GM21447 (cell line): ENCODE measurements around the gene HEXD.
"Not testable (repeated sequence)": the region's sequence is repeated elsewhere in the genome, so short reads cannot be mapped to it uniquely, and the experiment has no call there.

Source experiments
- ATAC-seq: cut with Tn5 transposase; IDR thresholded peaks from one replicate; pipeline ENCODE4 v1.9.1; 2021; ENCODE audit not compliant: unreplicated experiment

HEXD gene

DNA sequence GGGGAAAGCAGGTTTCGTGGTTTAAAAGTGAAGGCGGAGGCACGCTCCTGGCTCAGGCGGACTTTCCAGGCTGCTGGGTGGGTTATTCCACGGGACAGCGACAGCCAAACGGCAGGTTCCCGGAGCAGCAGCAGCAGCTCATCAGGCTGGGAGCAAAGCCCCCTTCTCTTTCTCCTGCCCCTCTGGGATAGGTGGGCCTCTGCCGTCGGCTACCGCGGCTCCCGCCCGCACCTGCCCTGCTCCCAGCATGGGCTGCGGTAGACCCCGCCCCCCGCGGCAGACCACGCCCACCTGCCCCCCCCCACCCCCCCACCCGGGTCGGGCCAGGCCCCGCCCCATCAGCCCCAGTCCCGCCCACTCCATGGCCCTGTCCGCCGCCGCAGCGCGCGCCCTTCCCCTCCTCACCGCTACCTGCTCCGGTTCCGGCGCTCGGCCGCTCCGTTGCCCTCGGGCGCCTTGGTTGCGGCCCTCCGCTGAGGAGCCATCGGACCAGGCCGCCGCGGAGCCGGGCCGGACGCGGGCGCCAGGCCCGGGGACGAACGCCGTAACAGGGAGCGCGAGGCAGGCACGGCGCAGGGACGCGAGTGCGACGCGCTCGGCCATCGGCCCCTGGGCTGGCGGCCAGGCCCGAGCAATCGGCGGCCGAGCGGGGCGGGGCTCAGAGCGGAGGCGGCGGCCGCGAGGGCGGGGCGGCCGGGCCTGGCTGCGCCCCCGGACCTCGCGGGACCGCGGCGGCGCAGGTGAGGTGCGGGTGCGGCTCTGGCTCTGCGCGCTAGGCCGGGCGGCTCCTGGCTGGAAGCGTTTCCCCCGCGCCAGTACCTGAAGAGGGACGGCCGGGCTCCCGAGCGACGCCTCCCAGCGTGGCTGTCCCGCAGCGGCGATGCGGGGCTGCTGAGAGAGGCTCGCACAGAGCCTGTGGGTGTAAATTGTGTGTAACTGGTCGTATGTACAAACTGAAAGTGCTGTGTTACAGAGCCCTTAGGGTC lies at the start of gene HEXD, which contains the start of gene OGFOD3:
Gene HEXD (plus strand): TSS at position 347 of the 986 bp plus-strand sequence. CDS start 1,453 bp downstream, outside the sequence.
Gene OGFOD3 (minus strand): TSS at position 586 of the 986 bp plus-strand sequence. CDS start 101 bp downstream, at position 485.
- peak; percentile 72 for ATAC-seq

DNA sequence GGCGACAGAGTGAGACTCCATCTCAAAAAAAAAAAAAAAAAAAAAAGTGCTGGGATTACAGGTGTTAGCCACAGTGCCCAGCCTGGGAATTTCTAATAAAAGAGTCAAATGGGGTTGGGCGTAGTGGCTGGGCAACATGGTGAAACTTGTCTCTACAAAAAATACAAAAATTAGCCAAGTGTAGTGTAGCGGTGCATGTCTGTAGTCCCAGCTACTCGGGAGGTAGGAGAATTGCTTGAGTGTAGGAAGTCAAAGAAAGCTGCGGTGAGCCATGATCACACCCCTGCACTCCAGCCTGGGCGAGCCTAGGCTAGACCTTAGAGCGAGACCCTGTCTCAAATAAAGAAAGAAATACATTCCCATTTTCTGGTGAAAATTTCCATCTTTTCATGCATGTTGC lies 48.9 kb upstream of the HEXD start:
- no peak for ATAC-seq

DNA sequence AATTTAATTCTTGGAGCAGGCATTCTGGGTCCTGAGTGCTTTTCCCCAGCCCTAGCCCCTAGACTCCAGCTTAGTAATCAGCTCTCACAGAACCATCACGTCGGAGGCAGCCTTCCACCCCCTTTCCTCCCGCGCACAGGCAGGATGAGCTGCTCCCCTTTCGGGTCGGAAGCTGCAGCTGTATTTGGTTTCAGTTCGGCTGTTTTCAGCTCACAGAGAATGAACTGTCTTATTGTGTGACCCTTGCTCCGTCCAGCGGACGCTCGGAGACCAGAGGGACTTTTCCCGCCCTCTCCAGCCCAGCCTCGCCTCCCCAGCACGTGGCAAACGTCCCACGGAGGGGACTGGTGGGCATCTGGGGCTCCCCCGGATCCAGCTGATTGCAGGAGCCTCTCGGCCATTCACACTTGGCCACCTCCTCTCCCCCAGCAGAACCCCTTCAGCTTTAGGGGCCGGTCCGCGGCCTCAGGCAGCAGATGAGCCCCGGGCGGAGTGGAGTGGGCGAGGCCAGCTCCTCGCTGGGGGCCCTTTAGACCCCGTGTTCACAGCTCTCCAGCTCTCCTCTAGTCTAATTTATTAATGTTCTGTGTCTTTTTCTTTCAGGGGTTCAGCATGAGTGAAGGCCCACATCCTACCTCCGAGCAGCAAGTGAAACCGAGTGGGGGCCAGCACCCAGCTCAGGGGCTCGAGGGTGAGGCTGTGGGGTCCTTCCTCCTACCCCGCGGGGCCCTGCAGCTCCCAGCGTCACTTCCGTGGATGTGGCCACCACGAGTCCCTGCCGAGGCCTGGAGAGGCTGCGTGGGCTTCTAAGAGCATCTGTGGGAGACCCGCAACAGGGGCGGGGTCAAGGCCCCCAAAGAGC lies 47.4 kb upstream of the HEXD start:
- peak; percentile 70 for ATAC-seq

DNA sequence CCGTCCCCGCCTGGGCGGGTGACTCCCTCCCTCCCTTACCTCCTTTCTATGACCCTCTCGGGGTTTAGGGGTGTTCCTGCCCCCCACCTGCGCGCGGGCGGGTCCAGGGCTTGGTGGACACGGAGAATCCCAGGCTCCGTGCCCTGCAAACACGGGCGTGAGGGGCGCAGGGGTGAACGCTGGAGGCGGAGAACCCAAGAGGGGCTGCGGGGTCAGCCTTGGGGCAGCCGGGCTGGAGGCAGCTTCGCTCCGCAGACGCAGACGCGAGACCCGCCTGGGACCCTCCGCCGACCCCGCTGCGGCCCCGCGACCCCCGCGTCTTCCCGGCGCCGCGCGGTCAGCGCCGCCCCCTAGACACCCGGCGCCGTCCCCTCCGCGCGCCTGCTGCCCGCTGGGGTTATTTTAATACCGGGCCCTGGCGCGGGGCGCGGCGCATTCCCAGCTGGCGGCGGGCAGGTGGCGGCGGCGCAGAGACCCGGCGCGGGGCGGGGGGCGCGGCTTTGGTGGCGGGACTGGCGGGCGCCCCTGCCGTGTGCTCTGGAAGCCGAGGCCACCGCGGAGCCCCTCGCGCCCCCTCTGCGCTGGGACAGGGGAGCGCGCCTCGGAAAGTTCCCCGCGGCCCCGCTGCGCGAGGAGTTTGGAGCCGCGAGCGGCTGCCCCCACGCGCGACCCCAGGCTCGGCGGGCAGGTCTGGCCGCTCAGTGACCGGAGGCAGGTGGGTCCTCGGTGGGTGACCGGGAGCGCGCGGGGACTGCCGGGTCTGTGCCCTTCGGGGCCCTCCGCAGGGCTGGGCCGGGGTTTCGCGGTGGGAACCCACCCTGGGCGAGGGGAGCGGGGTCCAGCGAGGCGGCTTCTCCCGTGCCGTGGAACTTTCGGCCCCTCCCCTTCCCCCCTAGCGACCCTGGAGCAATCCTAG lies 46.6 kb upstream of the HEXD start, which contains the start of gene UTS2R:
Gene UTS2R (plus strand): TSS at position 433 of the 916 bp plus-strand sequence. CDS start 2,560 bp downstream, outside the sequence.
- ATAC-seq = no peak

DNA sequence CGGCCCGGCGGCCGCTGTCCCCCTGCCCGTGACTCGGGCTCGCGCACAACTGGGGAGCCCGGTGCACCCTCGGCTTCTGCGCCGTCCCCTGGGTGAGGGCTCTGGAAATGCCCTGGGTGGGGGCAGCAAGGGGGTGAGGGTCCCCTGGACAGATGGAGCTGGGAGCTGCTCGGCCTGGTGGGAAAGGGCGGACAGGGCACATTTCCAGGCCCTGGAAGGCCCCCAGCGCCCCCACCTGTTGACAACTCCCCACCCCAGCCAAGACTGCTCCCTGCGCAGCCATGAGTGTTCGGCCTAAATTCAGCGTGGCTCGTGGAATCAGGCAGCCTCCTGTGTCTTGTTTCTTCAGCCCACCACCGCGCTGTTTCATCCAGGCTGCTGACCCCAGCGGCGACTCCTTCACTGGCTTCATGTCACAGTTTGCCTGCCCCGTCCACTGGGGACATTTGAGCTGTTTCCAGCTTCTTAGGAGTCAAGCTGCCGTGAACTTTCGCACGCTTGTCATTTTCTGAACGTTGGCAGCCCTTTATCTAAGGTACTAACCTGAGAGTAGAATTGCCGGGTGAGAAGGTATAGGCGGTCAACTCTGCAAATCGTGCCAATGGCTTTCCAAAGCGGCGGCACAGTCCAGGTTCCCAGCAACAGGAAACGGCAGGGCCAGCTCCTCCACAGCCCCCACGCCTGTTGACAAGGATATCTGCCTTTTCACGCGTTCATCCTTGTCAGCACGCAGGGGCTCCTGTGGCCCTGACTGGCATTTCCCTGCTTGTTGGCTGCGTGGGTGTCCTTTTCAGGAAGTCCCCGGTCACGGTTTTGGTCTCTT lies 45.7 kb upstream of the HEXD start:
- ATAC-seq = no peak

DNA sequence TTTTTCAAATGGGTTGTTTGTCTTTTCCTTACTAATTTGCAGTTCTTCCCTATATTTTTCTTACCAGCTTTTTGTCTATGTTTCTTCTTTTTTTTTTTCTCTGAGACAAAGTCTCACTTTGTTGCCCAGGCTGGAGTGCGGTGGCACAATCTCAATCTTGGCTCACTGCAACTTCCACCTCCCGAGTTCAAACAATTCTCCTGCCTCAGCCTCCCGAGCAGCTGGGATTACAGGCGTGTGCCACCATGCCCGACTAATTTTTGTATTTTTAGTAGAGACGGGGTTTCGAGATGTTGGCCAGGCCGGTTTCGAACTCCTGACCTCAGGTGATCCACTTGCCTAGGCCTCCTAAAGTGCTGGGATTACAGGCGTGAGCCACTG lies 45.1 kb upstream of the HEXD start:
- not testable (repeated sequence) for ATAC-seq

DNA sequence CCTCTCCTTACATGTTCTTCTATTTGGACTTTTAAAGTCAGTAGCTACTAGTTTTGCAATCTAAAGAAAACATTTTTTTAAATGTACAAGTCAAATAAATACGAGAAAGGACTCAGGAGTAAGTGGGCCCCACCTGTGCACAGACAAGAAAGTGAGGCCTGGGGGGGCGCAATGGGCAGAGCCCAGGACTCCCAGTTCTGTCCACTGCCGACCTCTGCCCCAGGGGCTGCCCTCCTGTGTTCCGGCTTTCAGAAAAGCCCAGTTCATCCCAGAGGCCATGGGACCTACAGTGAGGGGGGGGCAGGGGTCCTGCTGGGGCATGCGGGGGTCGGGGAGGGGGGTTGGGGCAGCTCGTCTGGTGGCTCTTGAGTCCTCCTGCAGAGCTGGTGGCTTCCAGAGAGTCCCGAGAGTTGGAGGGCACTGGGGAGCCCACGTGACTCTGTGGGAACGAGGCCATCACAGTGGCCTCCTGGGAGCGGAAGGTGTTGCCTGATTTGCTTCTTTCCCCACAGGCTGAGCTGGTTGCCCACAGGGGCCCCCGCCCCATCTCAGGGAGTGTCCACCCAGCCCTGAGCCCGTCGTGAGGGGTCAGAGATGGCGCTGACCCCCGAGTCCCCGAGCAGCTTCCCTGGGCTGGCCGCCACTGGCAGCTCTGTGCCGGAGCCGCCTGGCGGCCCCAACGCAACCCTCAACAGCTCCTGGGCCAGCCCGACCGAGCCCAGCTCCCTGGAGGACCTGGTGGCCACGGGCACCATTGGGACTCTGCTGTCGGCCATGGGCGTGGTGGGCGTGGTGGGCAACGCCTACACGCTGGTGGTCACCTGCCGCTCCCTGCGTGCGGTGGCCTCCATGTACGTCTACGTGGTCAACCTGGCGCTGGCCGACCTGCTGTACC lies 44.2 kb upstream of the HEXD start:
- no peak for ATAC-seq

DNA sequence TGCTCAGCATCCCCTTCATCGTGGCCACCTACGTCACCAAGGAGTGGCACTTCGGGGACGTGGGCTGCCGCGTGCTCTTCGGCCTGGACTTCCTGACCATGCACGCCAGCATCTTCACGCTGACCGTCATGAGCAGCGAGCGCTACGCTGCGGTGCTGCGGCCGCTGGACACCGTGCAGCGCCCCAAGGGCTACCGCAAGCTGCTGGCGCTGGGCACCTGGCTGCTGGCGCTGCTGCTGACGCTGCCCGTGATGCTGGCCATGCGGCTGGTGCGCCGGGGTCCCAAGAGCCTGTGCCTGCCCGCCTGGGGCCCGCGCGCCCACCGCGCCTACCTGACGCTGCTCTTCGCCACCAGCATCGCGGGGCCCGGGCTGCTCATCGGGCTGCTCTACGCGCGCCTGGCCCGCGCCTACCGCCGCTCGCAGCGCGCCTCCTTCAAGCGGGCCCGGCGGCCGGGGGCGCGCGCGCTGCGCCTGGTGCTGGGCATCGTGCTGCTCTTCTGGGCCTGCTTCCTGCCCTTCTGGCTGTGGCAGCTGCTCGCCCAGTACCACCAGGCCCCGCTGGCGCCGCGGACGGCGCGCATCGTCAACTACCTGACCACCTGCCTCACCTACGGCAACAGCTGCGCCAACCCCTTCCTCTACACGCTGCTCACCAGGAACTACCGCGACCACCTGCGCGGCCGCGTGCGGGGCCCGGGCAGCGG lies 43.4 kb upstream of the HEXD start:
- ATAC-seq = no peak

DNA sequence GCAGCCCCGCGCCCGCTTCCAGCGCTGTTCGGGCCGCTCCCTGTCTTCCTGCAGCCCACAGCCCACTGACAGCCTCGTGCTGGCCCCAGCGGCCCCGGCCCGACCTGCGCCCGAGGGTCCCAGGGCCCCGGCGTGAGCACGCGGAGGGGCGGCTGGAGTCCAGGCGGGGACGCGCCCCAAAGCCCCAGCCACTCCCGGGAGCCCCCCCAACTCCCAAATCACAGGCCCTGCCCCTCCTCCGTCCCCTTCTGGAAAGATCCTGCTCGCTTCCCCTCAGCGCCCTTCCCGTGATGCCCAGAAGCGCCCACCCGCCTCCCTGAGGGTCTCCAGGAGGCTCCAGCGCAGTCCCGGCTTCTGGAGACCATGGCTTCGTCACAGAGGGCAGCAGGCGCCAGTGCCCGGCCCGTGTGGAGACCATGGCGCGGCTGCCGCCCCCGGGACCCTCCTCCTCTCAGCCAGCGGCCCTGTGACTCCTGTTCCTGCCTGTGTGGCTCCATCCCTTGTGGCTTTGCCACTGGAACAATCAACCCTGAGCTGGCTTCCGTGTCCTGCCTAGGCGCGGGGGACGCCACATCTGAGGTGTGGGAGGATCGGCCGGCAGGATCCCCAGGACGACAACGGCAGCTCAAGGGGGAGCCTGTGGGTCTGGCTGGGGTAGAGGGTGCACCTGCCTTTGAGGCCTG lies 42.6 kb upstream of the HEXD start:
- no peak for ATAC-seq

DNA sequence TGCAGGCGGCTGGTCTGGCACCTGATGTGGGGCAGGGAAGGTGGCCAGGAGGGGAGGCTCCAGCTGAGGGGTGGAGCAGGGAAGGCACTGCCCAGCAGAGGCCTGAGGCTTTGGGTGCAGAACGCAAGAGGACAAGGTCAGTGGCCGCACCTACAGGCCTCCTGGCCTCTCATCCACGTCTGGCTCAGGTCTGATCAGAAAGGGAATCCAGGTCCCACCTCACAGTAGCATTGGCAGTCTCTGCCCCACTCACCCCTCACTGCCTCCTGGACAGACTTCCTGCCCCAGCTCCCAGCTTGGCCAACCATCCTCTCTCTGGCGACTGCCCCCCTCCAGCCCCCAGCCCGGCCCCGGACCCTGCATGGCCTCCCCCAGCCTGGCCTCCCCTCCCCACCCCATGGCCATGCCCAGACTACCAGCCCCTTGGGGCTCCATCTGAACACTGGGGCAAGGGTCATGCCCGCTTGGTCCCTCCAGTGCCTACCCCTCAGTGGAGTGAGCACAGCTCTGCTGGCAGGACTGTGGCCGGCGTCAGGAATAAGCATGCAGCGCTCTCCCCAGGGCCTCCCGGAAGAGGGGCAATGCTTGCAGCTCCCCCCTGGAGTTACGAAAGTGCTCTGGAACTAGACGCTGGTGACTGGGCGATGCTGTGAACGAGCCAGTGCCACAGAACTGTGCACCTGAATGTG lies 42.0 kb upstream of the HEXD start:
- no peak for ATAC-seq

DNA sequence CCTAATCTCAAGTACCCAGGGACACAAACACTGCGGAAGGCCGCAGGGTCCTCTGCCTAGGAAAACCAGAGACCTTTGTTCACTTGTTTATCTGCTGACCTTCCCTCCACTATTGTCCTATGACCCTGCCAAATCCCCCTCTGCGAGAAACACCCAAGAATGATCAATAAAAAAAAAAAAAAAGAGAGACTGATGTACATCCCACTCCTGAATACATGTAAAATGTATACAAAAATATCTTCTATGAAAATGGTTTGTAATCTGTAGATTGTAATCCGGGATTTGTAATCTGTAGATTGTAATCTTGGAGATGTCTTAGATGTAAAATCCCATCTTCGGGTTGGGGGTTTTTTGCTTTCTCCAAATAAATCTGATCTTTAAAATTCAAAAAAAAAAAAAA lies 40.9 kb upstream of the HEXD start:
- not testable (repeated sequence) for ATAC-seq

DNA sequence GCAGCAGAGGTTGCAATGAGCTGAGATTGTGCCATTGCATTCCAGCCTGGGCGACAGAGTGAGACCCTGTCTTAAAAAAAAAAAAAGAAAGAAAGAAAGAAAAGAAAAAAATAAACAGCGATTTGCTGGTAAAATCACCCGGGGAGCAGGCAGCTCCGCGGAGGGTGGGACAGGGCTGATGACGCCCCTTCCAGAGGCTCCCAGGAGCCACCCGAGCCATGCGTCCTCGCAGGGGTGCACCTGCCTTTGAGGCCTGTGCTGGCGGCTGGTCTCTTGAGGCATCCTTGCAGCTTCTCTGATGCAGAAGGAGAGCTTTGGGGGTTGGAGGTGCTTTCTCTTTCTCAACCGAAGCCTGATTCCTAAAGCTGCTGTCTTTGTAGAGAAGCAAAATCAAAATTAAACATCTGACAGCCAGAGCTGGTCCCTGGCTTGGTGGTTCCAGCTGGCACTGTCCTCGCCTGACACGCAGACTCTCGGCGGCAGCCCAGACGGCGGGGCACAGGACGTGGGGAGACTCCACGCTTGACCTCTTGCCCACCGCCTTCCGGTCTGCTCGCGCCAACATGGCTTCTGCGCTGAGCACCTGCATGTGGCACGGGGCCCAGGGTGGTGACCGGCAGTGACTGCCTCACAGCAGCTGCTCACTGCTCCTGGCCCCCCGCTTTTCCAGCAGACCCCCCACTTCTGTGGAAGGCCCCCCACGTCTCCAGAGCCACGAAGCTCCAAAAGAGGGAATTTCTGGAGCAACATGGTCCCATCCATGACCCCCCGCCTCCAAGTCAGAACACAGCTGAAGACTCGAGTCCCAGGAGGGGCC lies 40.0 kb upstream of the HEXD start:
- ATAC-seq = no peak

DNA sequence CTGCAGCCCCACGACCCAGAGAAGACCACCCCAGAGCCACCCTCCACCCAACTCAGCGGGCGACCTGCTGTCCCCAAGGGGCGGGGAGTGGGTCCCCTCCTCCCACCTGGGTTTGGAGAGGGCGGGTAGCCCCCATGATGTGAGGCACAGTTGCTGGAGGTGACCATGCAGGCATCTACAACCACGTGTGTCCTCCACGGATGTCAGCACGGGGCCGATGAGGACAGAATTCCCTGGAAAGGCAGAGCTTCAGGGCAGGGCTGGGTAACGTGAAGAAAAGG lies 39.5 kb upstream of the HEXD start:
- ATAC-seq = no peak

DNA sequence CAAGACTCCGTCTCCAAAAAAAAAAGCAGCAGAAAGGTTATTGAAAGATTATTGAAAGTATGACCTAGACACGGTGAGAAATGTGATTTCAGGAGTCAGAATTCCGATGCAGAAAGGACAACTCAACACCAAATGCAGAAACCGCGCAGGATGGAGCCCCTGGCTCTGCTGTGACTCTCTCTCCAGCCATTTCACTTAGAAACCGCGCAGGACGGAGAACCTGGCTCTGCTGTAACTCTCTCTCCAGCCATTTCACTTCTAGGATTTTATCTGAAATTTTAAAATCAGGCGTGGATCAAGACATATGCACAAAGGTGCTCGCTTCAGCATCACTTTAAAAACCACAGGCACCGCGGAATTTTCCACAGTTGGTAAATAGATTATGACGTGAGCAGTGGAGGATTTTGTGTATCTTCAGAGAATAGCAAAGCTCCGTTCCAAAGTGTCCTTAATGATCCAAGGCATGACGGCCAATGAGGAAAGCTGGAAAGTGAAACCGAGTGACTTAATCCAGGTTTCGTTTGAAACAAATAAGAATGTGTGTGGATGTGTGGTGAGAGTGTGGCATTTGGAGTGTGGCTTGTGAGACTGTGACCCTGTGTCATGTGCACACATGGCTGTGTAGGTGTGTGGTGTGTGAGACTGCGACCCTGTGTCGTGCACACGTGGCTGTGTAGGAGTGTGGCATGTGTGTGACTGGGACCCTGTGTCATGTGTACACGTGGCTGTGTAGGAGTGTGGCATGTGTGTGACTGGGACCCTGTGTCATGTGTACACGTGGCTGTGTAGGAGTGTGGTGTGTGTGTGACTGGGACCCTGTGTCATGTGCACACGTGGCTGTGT lies 37.1 kb upstream of the HEXD start:
- no peak for ATAC-seq

DNA sequence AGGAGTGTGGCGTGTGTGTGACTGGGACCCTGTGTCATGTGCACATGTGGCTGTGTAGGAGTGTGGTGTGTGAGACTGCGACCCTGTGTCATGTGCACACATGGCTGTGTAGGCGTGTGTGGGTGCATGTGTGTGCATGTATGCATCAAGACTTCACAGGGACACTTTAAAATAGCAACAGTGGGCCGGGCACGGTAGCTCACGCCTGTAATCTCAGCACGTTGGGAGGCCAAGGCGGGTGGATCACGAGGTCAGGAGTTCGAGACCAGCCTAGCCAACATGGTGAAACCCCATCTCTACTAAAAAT lies 36.5 kb upstream of the HEXD start:
- not testable (repeated sequence) for ATAC-seq
